SU-DHL-6 (cell line): ENCODE data around the gene SYNGR1.

Source experiments
- H2AFZ ChIP-seq: fragments of 200-600 bp; sonication (generic); 2 replicates; pipeline ENCODE4 v1.6.1; 2014; ENCODE audit warnings: low read depth, mild to moderate bottlenecking, moderate library complexity, mixed read lengths, antibody characterized with exemption, low read length; ENCODE audit not compliant: severe bottlenecking
- H3F3A ChIP-seq: fragments of 200-600 bp; shearing (Covaris generic); 2 replicates; pipeline ENCODE4 v1.6.0; 2016; ENCODE audit warnings: antibody characterized with exemption, mild to moderate bottlenecking; ENCODE audit not compliant: insufficient read depth
- H3K27ac ChIP-seq: fragments of 200-600 bp; sonication (generic); 2 replicates; pipeline ENCODE4 v1.5.1; 2016; ENCODE audit warnings: low read depth, mild to moderate bottlenecking, low read length, moderate library complexity, mixed read lengths
- H3K27me3 ChIP-seq: fragments of 200-600 bp; sonication (generic), shearing (Covaris generic); 2 replicates; pipeline ENCODE4 v1.6.0; 2014; ENCODE audit warnings: mild to moderate bottlenecking, low read length
- H3K36me3 ChIP-seq: fragments of 200-600 bp; sonication (generic); 2 replicates; pipeline ENCODE4 v1.6.1; 2014; ENCODE audit warnings: mild to moderate bottlenecking, low read length, mixed read lengths
- H3K4me2 ChIP-seq: fragments of 300-600, 200-600 bp; shearing (Covaris generic), sonication (generic); 2 replicates; pipeline ENCODE4 v1.6.0; 2014; ENCODE audit warnings: low read length, low read depth, mild to moderate bottlenecking; ENCODE audit not compliant: poor library complexity, severe bottlenecking
- H3K4me3 ChIP-seq: fragments of 200-600 bp; sonication (generic); 2 replicates; pipeline ENCODE4 v1.5.1; 2014; ENCODE audit warnings: antibody characterized with exemption, low read length, mild to moderate bottlenecking, mixed read lengths; ENCODE audit not compliant: insufficient read depth, poor library complexity, severe bottlenecking
- H3K79me2 ChIP-seq: fragments of 200-600 bp; sonication (generic); 2 replicates; pipeline ENCODE4 v1.6.1; 2014; ENCODE audit warnings: mild to moderate bottlenecking, low read length, moderate library complexity; ENCODE audit not compliant: insufficient read depth
- H3K9ac ChIP-seq: fragments of 200-600 bp; sonication (generic); 2 replicates; pipeline ENCODE4 v1.7.0; 2014; ENCODE audit warnings: mild to moderate bottlenecking, low read length
- H3K9me2 ChIP-seq: fragments of 200-600 bp; sonication (generic); replicated peaks from 2 replicates; pipeline ENCODE4 v1.6.1; 2014; ENCODE audit warnings: low read length; ENCODE audit not compliant: insufficient read depth
- H3K9me3 ChIP-seq: fragments of 200-600 bp; sonication (generic); 2 replicates; pipeline ENCODE4 v1.6.1; 2014; ENCODE audit warnings: low read length, mixed read lengths; ENCODE audit not compliant: insufficient read depth
- H4K20me1 ChIP-seq: fragments of 200-600 bp; sonication (generic); 2 replicates; pipeline ENCODE4 v1.6.1; 2014; ENCODE audit warnings: low read depth, mild to moderate bottlenecking, antibody characterized with exemption, low read length, moderate library complexity, mixed read lengths
- CTCF ChIP-seq: fragments of 200-600 bp; sonication (generic); IDR thresholded peaks from one replicate; pipeline ENCODE4 v1.5.1; 2017; ENCODE audit warnings: antibody characterized with exemption, mild to moderate bottlenecking, low read length, moderate library complexity; ENCODE audit not compliant: insufficient read depth, poor library complexity, severe bottlenecking
- EZH2phosphoT487 ChIP-seq: fragments of 200-600 bp; sonication (generic), shearing (Covaris generic); conservative IDR thresholded peaks from 2 replicates; pipeline ENCODE4 v1.6.1; 2018; ENCODE audit warnings: mild to moderate bottlenecking, antibody characterized with exemption, low read length, moderate library complexity, mixed read lengths

The SYNGR1 gene

DNA sequence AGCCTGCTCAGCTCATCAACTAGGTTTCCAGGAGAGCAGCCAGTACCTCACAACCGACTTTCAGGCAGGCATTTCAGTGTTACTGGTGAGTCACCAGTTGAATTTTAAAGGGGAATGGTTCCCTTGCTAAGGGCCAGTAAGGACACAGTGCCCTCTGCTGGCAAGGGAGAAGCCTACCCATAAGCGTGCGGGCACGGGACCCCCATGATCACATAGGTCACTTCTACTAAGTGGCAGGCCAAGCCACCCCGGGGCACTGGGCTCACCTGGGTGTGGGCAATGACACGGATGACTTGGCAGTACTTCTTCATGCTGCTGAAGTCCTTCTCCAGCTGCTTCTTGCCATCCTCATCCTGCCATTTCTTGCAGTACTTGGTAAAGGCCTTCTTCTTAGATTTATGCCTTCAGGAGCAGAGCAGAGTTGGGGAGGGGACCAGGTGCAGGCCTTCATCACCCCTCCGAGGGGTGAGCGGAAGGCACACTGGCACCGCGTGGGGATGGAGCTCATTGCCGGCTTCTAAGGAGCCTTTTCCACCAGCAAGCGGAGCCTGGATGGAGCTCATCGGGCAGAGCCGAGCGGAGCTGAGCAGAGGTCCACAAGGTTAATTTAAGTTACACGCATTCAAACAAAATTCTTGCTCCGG, 33.2 kb upstream of the SYNGR1 start:
- Histone ChIP-seq H3K4me2 (peak overlapping the region; percentile 92), H3K4me3 (peak overlapping the region; percentile 96), H3K36me3 (peaks cover 42% of the 10 kb centered on the region), H3F3A (peaks cover 77% of the 10 kb centered on the region), H3K9me3 (no peaks in the 10 kb centered on the region), H2AFZ (no peak overlapping the region), H4K20me1 (peaks cover 33% of the 10 kb centered on the region), H3K27me3 (no peaks in the 10 kb centered on the region), H3K79me2 (peaks cover 30% of the 10 kb centered on the region), H3K9ac (no peak overlapping the region), H3K27ac (no peak overlapping the region), H3K9me2 (no peaks in the 10 kb centered on the region)
- TF ChIP-seq CTCF (peak; percentile 79), EZH2phosphoT487 (no peak)

DNA sequence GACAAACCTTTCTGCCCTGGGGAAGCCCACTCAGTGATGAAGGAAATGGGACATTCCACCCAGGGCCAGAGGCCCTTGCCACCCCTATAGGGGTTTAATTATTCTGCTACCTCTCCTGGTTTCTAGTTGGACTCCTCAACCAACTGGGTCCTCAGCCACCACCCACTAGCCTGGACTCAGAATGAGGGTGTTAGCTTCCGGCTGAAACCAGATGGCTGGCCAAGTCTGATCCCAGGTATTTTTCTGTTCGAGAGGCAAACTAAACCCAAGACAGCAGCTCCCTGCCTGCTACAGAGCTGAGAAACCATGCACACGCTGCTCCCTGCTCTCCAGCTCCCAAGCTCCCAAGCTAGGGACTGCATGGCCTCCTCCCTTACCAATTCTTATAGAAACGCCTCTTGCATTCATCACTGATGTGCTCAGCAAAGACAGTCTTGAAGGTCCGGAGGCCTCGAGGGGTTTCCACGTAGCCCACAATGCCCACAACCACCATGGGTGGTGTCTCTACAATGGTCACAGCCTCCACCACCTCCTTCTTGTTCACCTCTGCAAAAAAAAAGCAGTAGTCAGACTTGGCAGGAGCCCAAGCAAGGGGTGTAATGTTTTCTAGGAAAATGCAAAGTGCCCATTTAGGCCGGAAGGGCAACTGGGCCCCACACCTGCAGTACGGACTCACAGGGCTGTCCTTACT, 32.6 kb upstream of the SYNGR1 start:
- no peaks in the 10 kb centered on the region for H3K27me3 ChIP-seq
- H3K9ac ChIP-seq: peak overlapping the region; percentile 88
- H3K4me3 ChIP-seq: peak overlapping the region; percentile 96
- H2AFZ ChIP-seq: no peak overlapping the region
- H3K9me2 ChIP-seq: no peaks in the 10 kb centered on the region
- H3K27ac ChIP-seq: no peak overlapping the region; the same call in 1 of the 2 replicates
- TF ChIP-seq EZH2phosphoT487: no peak
- TF ChIP-seq CTCF: no peak
- H3K4me2 ChIP-seq: peak overlapping the region; percentile 92
- H3K79me2 ChIP-seq: peaks cover 30% of the 10 kb centered on the region
- peaks cover 33% of the 10 kb centered on the region for H4K20me1 ChIP-seq
- peaks cover 71% of the 10 kb centered on the region for H3F3A ChIP-seq
- H3K36me3 ChIP-seq: peaks cover 42% of the 10 kb centered on the region
- no peaks in the 10 kb centered on the region for H3K9me3 ChIP-seq

DNA sequence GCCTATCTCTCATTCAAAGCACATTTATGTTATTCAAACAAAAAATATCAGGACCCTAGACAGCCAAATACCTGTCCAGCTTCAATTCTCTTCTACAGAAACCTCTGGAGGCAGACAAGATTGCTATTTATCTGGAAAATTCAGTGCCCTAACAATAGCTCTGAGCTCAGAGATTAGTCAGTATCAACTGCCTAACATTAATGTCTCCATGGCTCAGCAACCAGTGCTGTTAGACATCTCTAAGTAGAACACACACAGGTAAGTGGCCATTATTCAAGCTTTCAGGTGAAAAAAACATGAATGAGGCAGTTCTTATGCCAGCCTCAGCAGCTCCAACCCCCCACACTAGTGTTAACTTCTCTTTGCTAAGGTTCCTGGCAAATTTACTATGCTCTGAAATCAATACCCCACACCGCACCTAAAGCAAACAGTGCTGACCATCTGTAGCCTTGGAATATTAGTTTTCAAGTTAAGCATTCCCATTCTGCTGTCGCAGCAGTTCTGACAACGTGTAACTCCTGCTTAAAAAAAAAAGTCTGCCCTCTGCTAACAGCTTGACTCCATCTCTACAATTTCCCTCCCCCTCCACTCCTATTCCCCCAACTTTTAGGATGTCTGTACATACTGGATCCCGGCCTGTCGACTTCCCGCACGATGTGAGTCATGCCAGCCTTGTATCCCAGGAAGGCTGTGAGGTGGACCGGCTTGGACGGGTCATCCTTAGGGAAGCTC, 31.9 kb upstream of the SYNGR1 start:
- H3K9me2 ChIP-seq: no peaks in the 10 kb centered on the region
- H3F3A ChIP-seq: peaks cover 64% of the 10 kb centered on the region

More for the DNA sequence above, 31.9 kb upstream of the SYNGR1 start:
- Histone ChIP-seq H3K9ac (peak overlapping the region; percentile 88), H3K27me3 (no peaks in the 10 kb centered on the region), H3K36me3 (peaks cover 42% of the 10 kb centered on the region), H2AFZ (no peak overlapping the region), H3K4me2 (peak overlapping the region; percentile 92), H3K9me3 (no peaks in the 10 kb centered on the region), H3K27ac (peak overlapping the region; percentile 80), H3K4me3 (peak overlapping the region; percentile 96), H4K20me1 (peaks cover 33% of the 10 kb centered on the region), H3K79me2 (peaks cover 30% of the 10 kb centered on the region)
- TF ChIP-seq EZH2phosphoT487 (no peak), CTCF (no peak)
